HG03521 (cell line): ENCODE results near the gene ADRM1.

ENCODE experiments used
- ATAC-seq: cut with Tn5 transposase; IDR thresholded peaks from one replicate; pipeline ENCODE4 v1.9.1; 2021; ENCODE audit warnings: mild to moderate bottlenecking, moderate library complexity; ENCODE audit not compliant: unreplicated experiment

ADRM1 gene

GRCh38 chr20:62321975-62322374, 19.2 kb downstream of the ADRM1 start:
- ATAC-seq: no peak

GRCh38 chr20:62322492-62323041, 19.8 kb downstream of the ADRM1 start:
- ATAC-seq: no peak

- no peak for ATAC-seq
Observed at GRCh38 chr20:62323146-62323979, 20.6 kb downstream of the ADRM1 start.

DNA sequence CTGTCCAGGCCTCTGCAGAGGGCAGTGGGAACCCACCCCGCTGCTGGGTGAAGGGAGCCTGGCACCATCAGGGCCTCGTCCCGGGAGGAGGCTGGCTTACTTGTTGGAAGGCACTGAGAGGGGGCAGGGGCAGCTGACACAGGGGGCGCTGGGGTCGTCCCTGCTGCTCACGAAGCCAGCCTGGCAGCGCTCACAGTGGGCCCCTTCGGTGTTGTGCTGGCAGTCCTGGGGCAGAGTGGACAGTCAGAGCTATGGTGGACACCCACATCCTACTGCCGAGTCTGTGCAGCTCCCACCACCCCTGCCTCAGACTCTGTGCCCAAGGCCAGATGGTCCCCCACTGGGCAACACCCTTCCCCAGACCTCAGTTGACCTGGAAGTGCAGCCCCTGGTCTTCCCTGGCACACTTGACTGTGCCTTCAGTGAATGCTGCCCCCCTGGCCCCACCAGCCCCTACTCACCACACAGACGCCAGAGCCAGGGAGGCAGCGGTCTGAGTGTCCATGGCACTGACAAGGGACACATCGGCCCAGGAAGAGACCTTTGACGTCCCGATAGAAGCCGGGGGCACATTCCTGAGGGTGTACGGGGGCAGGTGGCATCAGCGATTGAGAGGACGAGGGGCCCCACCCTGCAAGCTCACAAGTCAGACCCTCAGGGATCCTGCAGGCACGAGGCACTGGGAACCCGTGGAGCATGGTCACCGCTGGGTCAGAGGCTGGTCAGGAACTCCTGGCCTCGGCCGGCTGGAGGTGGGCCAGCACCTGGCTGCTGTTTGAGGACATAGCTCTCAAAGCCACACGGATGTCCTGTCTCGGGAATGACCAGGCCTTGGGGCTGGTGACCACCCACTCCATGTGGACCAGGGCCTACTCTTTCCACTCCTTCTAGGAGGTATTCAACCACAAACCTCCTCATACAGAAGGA, 21.4 kb downstream of the ADRM1 start:
- no peak for ATAC-seq

GRCh38 chr20:62325172-62325905, 22.5 kb downstream of the ADRM1 start:
- no peak for ATAC-seq

DNA sequence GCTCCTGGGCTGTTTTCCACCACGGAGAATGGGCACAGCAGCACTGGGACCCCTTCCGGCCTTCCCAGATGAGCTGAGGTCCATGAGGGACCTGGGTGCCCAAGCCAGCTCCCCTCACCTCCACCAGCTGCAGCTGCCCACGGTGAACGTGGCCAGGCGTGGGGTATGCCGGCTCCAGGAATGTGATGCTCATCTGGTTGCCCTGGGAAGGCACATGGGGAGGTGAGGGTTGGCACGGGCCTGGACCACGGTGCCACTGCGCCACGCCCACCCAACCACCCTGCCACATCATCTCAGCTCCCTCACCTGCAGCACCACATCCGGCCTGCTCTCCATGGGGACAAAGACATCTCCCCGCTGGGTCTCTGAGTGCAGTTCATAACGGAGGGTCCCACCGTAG, 23.8 kb downstream of the ADRM1 start:
- no peak for ATAC-seq

DNA sequence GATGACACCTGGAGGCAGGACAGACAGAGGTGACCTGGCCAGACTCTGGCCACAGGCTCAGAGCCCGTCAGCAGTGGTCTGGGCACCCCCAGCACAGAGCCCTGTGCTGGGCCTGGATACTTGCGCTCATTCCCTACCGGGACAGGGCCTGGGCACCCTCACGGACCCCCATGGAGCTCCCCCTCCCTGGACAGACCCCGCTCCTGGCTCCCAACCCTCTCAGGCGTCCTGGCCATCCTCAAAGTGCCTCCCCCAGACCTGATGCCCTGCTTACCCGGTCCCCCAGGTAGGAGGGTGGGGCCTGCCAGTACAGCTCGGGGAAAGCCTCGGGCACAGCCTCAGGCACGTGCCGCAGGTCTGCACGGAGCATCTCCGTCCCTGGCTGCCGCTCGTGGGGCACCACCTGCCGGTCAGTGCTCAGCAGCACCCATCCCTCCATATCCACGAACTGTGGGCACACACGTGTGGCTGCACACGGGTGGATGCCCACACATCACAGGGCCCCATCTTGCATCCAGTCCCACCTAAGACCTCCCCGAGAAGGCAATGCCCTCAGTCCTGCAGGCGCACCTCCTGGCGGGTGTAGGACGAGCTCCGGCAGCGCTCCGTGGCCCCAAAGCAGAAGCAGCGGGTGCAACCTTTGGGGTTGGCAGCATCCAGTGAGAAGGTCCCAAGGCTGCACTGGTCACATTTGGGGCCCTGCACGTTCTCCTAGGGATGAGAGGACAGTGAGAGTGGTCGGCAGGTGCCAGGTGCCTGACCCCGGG, 24.3 kb downstream of the ADRM1 start:
- ATAC-seq: no peak

DNA sequence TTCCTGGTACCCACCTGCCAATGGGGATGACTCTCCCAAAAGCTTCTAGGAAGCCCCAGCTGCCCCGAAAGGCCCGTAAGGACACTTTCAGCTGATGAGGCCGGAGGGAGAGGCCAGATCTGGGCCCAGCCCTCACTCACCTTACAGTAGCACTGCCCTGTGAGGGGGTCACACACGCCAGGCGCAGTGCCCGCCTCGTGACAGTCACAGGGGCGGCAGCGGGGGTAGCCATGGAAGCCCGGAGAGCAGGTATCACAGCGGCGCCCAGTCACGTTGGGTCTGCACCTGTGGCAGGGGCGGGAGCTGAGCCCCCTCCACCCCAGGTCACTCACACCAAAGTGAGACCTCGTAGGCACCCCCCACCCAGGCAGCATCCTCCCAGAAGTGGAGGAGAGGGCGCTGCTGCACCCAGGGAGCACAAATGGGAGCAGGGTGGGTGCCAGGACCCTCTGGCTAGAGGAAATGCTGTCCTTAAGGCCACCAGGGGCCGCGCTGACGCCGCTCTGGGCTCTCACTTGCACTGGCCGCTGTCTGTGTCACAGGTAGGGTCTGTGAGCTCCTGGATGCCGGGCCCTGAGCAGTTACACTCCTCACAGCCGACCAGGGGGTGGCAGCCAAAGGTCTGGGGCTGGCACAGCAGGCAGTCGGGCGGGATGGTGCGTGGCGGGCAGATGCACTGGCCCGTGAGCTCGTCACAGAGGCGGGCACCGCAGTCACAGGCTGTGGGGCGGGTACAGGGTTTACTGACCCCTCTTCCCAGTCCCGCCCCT, 25.1 kb downstream of the ADRM1 start:
- ATAC-seq: no peak

DNA sequence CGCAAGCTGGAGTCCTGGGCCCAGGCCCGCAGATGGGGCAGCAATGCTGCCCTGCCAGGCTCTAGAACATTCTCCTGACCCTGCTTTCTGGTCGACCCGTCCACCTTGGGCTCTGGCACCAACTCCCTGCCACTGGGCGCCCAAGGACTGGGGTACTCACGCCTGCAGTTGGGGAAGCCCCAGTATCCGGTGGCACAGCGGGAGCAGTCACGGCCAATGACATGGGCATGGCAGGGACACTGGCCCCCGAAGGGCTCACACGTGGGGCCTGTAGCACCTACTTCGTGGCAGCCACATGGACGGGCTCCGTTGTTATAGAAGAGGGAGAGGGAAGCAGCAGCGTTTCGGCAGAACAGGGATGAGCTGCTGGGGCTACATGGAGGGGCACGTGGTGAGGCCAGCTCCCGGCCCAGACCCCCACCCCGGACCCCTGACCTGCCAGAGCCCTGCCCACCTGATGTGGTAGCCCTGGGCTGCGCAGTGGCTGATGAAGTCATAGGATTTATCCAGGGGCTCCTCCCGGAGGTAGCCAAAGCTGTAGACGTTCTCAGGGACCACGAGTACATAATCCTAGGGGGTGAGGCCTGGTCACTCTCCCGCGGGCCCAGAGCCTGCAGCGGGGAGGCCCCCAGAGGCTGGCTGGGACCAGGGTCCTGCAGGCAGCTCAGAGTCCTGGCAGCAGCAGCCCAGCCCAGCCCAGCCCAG, 26.0 kb downstream of the ADRM1 start:
- no peak for ATAC-seq

GRCh38 chr20:62329389-62330377, 26.9 kb downstream of the ADRM1 start:
- ATAC-seq: no peak

DNA sequence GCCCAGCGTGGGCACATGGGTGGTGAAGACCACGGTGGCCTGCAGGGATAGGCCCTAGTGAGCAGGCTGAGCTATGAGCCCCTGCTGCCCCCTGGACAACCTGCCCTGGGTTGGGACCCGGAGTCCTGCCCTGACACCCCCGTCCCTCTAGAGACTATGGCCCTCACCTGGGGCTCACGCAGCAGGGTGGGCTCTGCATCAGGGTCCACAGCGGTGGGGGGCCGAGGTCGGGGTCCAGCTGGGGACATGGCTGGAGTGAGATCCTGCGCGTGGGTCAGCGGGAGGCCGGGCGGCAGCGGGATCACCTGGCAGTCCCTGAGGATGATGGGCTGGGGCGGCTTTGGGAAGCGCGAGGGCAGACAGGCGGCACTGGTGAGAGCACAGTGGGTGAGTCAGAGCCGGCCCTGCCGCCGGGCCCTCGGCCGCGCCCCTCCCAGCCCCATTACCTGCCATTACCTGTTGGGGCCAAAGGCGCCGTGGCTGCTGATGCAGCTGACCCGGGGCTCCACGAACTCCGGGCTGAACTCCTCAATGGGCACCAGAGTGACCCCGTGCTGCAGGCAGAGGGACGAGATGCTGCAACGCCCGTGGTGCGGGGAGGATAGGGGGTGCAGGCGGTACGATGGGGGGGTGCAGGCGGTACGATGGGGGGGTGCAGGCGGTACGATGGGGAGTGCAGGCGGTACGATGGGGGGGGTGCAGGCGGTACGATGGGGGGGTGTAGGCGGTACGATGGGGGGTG, 27.9 kb downstream of the ADRM1 start:
- no peak for ATAC-seq

DNA sequence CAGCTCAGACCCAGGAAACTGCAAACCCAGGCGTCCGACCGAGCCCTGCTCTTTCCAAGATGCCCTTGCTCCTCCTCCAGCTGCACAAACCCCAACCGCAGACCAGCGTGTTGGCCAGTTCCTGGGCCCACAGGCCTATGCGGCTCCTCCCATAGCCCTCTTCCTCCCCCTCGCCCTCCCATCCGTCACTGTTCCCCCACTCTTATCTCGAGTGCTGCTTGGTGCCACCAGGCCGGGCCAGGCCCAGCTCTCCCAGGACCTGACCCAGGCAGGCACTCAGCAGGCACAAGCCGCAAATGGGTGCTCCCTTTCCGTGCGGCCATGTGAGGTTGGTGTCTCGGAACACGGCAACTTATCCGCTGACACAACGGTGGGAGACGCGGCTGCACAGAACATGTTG, 28.6 kb downstream of the ADRM1 start:
- no peak for ATAC-seq

DNA sequence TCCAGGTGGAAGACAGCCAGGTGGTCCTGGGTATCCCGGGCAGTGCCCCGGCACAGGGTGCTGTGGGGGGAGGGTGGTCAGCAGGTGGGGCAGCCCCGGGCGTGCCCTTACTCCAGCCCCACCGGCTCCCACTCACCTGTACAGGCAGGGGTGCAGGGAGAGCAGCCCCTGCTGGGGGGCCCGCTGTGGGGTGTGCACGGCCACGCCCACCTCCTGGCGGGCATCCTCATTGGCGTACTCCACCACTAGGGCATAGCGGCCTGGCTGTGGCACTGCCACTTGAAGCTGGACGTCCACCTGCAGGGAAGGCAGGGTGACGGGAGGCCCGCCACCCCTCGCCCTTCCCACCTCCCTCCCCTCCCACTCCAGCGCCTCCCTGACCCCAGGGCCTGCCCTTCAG, 29.6 kb downstream of the ADRM1 start:
- ATAC-seq: no peak

DNA sequence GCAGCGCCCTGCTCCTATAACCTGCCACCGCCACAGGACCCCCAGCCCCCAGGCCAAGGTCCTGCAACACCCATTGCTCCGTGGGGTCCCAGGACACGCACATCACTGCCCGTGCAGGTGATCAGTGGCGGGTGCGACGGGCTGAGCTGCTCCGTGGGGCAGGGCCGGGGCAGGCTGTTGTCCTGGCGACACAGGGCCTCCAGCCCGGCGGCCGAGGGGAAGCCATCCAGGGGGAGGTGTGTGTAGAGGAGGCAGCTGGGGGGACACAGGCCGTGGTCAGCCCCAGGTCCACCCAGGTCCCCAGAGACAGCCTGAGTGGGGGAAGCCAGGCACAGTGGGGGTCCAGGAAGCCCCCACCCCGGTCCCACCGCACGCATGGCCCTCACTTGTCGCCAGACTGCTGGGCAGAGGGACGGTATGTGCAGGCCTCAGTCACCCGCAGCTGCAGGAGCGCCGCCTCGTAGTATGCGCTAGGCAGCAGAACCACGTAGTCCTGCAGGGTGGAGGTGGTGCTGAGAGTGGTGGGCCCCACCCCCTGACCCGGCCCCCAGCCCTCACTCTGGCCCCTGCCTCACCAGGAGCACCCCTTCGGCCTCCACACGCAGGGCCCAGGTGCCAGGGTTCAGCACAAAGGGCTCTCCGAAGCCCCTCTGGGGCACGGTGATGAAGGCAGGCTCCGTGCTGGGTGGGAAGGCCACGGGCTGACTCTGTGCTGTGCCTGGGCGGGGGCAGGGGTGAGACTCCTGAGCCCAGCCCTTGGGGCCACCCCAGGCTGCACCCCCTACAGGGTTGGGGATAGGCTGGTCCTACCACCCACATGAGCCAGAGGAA, 30.4 kb downstream of the ADRM1 start:
- ATAC-seq: no peak

DNA sequence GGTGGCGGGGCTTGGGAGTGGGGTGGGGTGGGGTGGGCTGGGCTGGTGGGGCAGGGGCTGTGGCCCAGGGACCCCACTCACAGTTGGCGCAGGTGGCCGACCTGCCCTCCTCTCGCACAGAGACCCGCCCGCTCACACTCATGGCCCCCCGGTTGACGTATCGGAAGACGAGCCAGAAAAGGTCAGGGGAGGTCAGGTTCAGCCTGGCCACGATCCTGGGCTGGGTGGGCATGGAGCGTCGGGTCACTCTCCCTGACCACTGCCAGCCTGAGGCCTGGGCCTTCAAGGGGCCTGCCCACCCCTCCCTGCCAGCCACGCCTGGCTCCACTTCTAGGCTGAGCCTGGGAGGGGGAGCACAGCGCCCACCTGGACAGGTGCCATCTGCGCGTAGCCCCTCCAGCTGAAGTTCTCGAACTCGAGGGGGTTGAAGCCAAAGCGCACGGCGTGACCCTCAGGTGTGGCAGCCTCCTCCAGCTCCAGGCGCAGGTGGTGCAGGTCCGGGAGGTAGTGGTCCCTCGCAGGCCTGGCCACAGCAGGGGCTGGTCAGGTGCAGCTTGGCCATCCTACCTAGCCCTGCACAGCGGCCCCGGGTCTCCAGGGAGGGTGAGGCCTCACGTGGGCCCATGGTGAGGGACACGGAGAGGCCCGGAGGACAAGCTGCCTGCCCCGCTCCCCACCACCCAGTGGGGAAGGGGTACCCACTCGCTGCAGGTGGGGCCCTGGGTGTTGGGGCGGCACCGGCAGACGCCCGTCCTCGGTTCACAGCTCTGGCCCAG, 31.2 kb downstream of the ADRM1 start:
- no peak for ATAC-seq
